Umbilical cord (tissue), 2 donors: ENCODE measurements around the gene PNPLA5. TPM values are rescaled to one million over a fixed set of nuclear protein-coding genes. Genes with fewer than 3 reads are reported as not detected.
"Not testable (repeated sequence)": the region's sequence is repeated elsewhere in the genome, so short reads cannot be mapped to it uniquely, and the experiment has no call there.

ENCODE experiments used
- DNase-seq: peaks from one replicate; pipeline ENCODE4 v3.0.0-alpha.2; 2015; ENCODE audit warnings: low spot score
- total RNA-seq: library from RNA; depleted of rRNA; stranded (reverse); fragments of >200 nt; gene quantifications from one replicate; pipeline ENCODE4 v1.2.3, GENCODE V29; 2014; ENCODE audit warnings: low replicate concordance; ENCODE audit not compliant: insufficient read depth

PNPLA5 gene
- total RNA-seq, 1 donor from 2014 or later: not detected

GRCh38 chr22:43881091-43882061 lies 10.4 kb downstream of the PNPLA5 start:
- DNase-seq: no peak

GRCh38 chr22:43880541-43880991 lies 11.2 kb downstream of the PNPLA5 start:
- DNase-seq: no peak

GRCh38 chr22:43879901-43880540 lies 11.8 kb downstream of the PNPLA5 start:
- DNase-seq: no peak

- DNase-seq: no peak
Measured at GRCh38 chr22:43878831-43879550, 12.8 kb downstream of the PNPLA5 start.

DNA sequence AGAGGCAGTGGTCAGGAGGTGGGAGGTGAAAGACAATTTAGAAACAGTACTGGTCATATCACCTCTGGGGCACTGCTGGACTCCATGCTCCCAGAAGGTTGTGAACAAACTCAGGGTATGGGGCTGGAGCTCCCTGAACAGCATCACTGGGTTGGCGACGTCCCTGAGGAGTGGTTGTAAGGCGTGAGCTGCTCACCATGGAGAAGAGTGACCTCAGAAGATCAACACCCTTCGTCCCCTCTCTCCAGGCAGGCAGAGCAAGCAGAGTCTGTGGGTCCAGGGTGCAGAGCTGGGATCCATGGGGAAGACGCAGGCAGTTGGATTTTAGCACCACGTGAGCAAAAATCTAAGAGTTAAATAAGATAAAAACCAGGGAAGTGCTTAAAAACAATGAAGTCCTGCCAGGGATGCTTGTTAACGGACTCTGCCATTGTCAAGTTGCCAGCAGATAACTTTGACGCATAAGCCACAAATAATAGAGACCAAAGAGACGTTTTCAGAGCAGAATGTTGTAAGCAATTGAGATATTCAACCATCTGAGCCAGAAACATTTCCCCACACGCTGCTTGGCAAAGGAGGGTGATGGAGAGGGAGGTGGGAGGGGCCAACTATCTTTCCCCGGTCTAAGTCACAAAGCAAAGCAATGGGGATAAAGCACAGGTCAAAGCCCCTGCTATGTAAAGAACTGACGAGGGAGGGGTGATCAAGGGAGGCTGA lies 13.6 kb downstream of the PNPLA5 start:
- DNase-seq: no peak

- DNase-seq: no peak
Measured at GRCh38 chr22:43876866-43877509, 14.8 kb downstream of the PNPLA5 start.

DNA sequence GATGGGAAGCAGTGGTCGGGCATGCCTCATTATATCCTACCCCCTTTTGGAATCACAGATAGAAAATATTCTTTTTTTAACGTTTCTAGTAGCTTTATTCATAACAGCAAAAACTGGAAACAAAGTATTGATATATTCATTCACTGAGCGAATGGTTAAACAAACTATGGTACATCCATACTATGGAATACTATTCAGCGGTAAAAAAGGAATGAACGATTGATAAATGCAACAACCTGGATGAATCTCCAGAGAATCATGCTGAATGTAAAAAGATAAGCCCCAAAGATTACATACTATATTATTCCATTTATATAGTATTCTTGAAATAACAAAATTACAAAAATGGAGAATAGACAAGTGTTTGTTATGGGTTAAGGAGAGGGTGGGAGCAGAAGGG lies 22.0 kb downstream of the PNPLA5 start:
- no peak for DNase-seq

- not testable (repeated sequence) for DNase-seq
Measured at GRCh38 chr22:43869001-43869400, 22.8 kb downstream of the PNPLA5 start.

- DNase-seq: peak; percentile 79
Measured at GRCh38 chr22:43867839-43868635, 23.8 kb downstream of the PNPLA5 start.

DNA sequence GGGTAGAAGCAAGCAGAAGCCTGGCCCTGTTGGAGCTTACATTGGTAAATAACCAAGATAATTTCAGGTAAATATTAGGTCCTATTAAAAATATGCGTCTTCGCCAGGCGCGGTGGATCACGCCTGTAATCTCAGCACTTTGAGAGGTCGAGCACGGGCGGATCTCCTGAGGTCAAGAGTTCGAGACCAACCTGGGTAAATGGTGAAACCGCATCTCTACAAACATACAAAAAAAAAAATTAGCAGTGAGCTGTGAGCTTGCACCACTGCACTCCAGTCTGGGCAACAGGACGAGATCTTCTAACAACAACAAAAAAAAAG lies 29.0 kb downstream of the PNPLA5 start:
- no peak for DNase-seq

GRCh38 chr22:43862074-43862881 lies 29.5 kb downstream of the PNPLA5 start, which contains the start of gene SULT4A1:
Gene SULT4A1 (minus strand): TSS chr22:43862513. CDS start chr22:43862382, 131 bp downstream.
- DNase-seq: no peak

- no peak for DNase-seq
Measured at GRCh38 chr22:43861529-43861928, 30.3 kb downstream of the PNPLA5 start.

GRCh38 chr22:43860831-43861230 lies 31.0 kb downstream of the PNPLA5 start:
- no peak for DNase-seq

DNA sequence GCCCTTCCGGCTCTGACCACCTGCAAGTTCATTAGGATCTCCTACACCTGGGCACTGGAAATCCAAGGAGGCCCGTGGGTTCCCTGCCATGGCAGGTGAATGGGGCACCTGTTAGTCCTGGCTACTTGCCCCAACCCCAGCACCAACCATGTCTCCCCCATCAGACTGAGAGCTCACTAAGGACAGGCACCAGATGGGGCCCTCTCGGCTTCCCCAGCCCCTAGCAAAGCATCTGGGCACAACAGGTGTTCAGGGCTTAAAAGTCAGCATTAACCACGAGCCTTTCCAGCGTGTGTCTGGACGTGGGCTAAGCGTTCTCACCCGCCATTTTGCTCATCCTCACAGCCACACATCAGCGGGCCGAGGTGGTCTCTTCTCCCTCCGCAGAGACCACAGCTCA lies 31.7 kb downstream of the PNPLA5 start:
- DNase-seq: no peak

- DNase-seq: no peak
Measured at GRCh38 chr22:43859621-43860020, 32.2 kb downstream of the PNPLA5 start.

GRCh38 chr22:43859176-43859575 lies 32.6 kb downstream of the PNPLA5 start:
- DNase-seq: no peak

DNA sequence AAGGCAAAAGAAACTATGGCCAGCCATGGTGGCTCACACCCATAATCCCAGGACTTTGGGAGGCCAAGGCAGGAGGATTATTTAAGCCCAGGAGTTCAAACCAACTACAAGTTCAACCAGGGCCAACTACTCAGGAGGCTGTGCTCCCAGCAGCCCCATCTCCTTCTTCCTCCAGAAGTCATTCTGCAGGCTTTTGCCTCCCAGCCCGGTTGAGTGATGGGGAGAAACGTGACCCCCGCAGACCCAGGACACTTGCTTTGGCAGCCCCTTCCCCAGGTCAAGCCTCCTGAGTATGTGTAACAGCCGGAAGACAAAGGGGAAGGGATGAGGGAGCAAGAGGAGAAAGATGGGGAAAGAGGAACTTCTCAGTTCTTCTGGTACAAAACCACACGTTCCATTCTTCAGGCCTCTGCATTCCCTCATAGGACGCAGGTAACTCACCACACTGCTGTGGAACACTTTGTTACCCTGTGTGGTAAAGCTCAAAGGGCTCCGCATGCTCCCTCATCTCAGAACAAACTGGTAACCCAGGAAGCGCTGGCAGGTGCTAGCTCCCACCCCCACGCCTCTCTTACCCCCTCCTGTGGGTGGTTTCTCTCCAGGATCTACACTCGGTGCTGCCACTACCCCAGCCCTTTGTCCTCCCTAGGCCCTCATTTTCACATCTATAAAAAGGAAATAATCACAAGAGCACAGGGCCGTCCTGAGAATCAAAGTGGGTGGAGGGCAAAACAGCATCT lies 33.5 kb downstream of the PNPLA5 start:
- no peak for DNase-seq

DNA sequence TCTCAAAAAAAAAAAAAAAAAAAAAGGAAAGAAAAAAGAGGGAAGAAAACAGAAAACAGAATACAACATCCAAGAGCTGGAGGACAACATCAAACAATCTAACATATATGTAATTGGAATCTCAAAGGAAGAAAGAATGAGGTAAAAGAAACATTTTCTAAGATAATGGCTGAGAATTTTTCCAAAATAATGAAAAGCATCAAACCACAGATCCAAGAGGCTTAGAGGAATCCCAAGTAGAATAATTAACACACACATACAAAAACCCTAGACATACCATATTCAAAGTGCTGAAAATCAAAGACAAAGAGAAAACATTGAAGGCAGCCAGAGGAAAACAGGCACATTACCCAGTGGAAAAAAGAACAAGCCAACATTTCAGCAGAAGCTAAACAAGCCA lies 34.4 kb downstream of the PNPLA5 start:
- DNase-seq: no peak

GRCh38 chr22:43855431-43855830 lies 36.4 kb downstream of the PNPLA5 start:
- DNase-seq: no peak
